Endothelial cell (in vitro differentiated cells): ENCODE measurements around the gene EPHA8. TPM values are rescaled to one million over a fixed set of nuclear protein-coding genes. Genes with fewer than 3 reads are reported as not detected.

ENCODE experiments used
- DNase-seq: peaks from one replicate; pipeline ENCODE4 v3.0.0; 2021; ENCODE audit warnings: low spot score
- H3K27ac Mint-ChIP-seq: one replicate; pipeline ENCODE4 v1.8.0; 2021; ENCODE audit warnings: mixed read lengths, inconsistent platforms; ENCODE audit not compliant: unreplicated experiment
- H3K27me3 Mint-ChIP-seq: one replicate; pipeline ENCODE4 v1.8.0; 2021; ENCODE audit warnings: mild to moderate bottlenecking, moderate library complexity, mixed read lengths, inconsistent platforms; ENCODE audit not compliant: unreplicated experiment
- H3K36me3 Mint-ChIP-seq: one replicate; pipeline ENCODE4 v1.8.0; 2021; ENCODE audit warnings: mild to moderate bottlenecking, low read depth, mixed read lengths, inconsistent platforms; ENCODE audit not compliant: unreplicated experiment
- H3K4me1 Mint-ChIP-seq: one replicate; pipeline ENCODE4 v1.8.0; 2021; ENCODE audit warnings: mild to moderate bottlenecking, mixed read lengths, inconsistent platforms; ENCODE audit not compliant: unreplicated experiment
- H3K4me3 Mint-ChIP-seq: one replicate; pipeline ENCODE4 v1.8.0; 2021; ENCODE audit warnings: mild to moderate bottlenecking, mixed read lengths, inconsistent platforms; ENCODE audit not compliant: unreplicated experiment
- H3K9me3 Mint-ChIP-seq: one replicate; pipeline ENCODE4 v1.8.0; 2021; ENCODE audit warnings: mixed read lengths, inconsistent platforms; ENCODE audit not compliant: unreplicated experiment
- total RNA-seq: library from RNA; stranded (reverse); fragmentation: NEBNext Ultra II Directional; extraction: Animal tissue kit (Norgen Biotek cat#: 25700); gene quantifications from one replicate; pipeline ENCODE4 v1.2.1, GENCODE V29; 2021; ENCODE audit not compliant: unreplicated experiment
- TF ChIP-seq, protein P1 (sequence below): fragments of 200-600 bp; sonication (generic); IDR thresholded peaks from one replicate; pipeline ENCODE4 v1.5.0; 2021; ENCODE audit warnings: antibody characterized with exemption; ENCODE audit not compliant: unreplicated experiment

The EPHA8 gene
- total RNA-seq, 1 donor from 2014 or later: not detected

DNA sequence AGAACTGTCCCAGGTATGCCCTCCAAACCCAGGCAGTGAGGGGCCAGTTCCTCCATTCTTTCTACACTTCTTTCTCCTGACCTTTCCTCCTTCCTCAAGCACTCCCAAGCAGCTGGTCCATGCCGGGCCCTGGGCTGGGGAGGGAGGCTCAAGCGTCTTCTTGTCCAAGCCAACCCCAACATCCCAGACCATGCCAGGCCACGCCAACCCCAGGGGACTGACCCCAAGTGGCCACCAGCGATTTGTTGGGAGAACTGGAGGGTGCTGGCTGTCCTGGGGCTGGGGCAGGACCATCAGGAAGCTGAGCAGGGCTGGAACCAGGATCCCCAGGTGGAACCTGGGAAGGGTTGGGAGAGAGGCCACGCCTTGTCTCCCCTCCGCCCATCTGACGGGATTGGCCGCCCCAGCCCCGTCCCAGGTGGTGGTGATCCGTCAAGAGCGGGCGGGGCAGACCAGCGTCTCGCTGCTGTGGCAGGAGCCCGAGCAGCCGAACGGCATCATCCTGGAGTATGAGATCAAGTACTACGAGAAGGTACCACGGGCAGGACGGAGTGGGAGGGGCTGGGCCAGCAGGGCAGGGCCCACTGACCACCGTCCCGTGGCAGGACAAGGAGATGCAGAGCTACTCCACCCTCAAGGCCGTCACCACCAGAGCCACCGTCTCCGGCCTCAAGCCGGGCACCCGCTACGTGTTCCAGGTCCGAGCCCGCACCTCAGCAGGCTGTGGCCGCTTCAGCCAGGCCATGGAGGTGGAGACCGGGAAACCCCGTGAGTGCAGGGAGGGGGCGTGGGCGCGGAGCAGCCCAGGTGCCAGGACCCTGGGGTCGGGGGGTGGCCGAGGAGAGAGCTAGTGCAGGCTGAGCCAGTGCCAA lies 29.9 kb downstream of the EPHA8 start:
- H3K9me3 Mint-ChIP-seq: no peaks in the 10 kb centered on the region
- TF ChIP-seq, protein P1, sequence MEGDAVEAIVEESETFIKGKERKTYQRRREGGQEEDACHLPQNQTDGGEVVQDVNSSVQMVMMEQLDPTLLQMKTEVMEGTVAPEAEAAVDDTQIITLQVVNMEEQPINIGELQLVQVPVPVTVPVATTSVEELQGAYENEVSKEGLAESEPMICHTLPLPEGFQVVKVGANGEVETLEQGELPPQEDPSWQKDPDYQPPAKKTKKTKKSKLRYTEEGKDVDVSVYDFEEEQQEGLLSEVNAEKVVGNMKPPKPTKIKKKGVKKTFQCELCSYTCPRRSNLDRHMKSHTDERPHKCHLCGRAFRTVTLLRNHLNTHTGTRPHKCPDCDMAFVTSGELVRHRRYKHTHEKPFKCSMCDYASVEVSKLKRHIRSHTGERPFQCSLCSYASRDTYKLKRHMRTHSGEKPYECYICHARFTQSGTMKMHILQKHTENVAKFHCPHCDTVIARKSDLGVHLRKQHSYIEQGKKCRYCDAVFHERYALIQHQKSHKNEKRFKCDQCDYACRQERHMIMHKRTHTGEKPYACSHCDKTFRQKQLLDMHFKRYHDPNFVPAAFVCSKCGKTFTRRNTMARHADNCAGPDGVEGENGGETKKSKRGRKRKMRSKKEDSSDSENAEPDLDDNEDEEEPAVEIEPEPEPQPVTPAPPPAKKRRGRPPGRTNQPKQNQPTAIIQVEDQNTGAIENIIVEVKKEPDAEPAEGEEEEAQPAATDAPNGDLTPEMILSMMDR: no peak
- no peak for DNase-seq
- H3K27me3 Mint-ChIP-seq: peaks cover 17% of the 10 kb centered on the region
- no peaks in the 10 kb centered on the region for H3K4me1 Mint-ChIP-seq
- no peaks in the 10 kb centered on the region for H3K36me3 Mint-ChIP-seq
- no peak overlapping the region for H3K4me3 Mint-ChIP-seq
- no peak overlapping the region for H3K27ac Mint-ChIP-seq

GRCh38 chr1:22594396-22594795 lies 31.1 kb downstream of the EPHA8 start:
- DNase-seq: no peak
- Mint-ChIP-seq H3K27me3 (peaks cover 17% of the 10 kb centered on the region), H3K36me3 (no peaks in the 10 kb centered on the region), H3K4me1 (no peaks in the 10 kb centered on the region), H3K9me3 (no peaks in the 10 kb centered on the region), H3K27ac (no peak overlapping the region), H3K4me3 (no peak overlapping the region)
- TF ChIP-seq, protein P1: no peak

- Mint-ChIP-seq H3K36me3 (no peaks in the 10 kb centered on the region), H3K4me1 (no peaks in the 10 kb centered on the region), H3K27me3 (peaks cover 17% of the 10 kb centered on the region), H3K9me3 (no peaks in the 10 kb centered on the region), H3K27ac (no peak overlapping the region), H3K4me3 (no peak overlapping the region)
- DNase-seq: no peak
- TF ChIP-seq, protein P1: no peak
Observed at GRCh38 chr1:22595108-22595507, 31.8 kb downstream of the EPHA8 start.

DNA sequence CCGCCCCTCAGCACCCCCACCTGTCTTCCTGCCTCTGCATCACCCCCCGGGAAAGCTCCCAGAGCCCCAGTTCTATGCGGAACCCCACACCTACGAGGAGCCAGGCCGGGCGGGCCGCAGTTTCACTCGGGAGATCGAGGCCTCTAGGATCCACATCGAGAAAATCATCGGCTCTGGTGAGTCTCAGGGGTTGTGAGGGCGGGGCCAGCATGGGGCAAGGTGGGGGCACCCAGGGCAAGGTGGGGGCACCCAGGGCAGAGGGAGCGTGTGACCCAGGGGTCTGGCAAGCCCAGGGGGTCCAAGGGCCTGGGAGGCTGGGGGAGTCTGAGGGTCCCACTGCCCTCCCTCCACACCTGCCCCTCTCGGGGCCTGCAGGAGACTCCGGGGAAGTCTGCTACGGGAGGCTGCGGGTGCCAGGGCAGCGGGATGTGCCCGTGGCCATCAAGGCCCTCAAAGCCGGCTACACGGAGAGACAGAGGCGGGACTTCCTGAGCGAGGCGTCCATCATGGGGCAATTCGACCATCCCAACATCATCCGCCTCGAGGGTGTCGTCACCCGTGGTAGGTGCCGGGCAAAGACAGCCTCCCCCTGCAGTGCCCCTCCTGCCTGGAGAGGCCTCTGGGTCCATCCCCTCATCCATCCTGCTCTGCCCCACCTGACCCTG lies 34.1 kb downstream of the EPHA8 start:
- H3K4me1 Mint-ChIP-seq: no peaks in the 10 kb centered on the region
- TF ChIP-seq, protein P1: no peak
- no peaks in the 10 kb centered on the region for H3K36me3 Mint-ChIP-seq
- H3K4me3 Mint-ChIP-seq: no peak overlapping the region
- peaks cover 6% of the 10 kb centered on the region for H3K27me3 Mint-ChIP-seq
- H3K9me3 Mint-ChIP-seq: no peaks in the 10 kb centered on the region
- no peak overlapping the region for H3K27ac Mint-ChIP-seq
- no peak for DNase-seq

DNA sequence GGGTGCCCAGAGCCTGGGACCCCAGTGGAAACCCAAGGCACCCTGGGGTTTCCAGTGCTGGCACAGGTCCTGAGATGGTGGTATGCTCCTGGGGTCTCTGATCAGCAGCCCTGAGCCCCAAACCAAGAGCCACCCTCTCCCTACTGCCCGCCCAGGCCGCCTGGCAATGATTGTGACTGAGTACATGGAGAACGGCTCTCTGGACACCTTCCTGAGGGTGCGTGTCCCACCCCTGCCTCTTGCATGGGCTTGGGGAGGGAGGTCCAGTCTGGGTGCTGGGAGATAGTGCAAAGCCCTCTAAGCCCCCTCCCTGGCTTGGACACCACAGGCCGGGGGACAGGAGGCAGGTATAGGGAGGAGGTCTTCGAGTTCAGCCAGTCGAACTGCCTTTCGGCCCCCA lies 34.7 kb downstream of the EPHA8 start:
- Mint-ChIP-seq H3K27ac (no peak overlapping the region), H3K27me3 (peaks cover 6% of the 10 kb centered on the region), H3K4me3 (no peak overlapping the region), H3K4me1 (no peaks in the 10 kb centered on the region), H3K9me3 (no peaks in the 10 kb centered on the region), H3K36me3 (no peaks in the 10 kb centered on the region)
- TF ChIP-seq, protein P1: no peak
- no peak for DNase-seq
